HCT116 (cell line): ENCODE data around the gene C13orf46.

Source experiments
- EZH2 ChIP-seq: fragments of 200-600 bp; sonication (generic); IDR thresholded peaks from 2 replicates; pipeline ENCODE4 v1.6.1; 2017; ENCODE audit warnings: antibody characterized with exemption, mixed run types
- JUND ChIP-seq: IDR thresholded peaks from 2 replicates; pipeline ENCODE4 v1.6.1; 2012
- POLR2A ChIP-seq: IDR thresholded peaks from 2 replicates; pipeline ENCODE4 v1.7.0; 2011; ENCODE audit warnings: borderline replicate concordance; ENCODE audit not compliant: insufficient read depth, insufficient read length; ENCODE audit errors: extremely low read depth
- RAD21 ChIP-seq: IDR thresholded peaks from 2 replicates; pipeline ENCODE4 v1.6.1; 2012; ENCODE audit warnings: low read depth, mild to moderate bottlenecking
- REST ChIP-seq: IDR thresholded peaks from 2 replicates; pipeline ENCODE4 v1.6.1; 2012; ENCODE audit warnings: low read depth
- SP1 ChIP-seq: IDR thresholded peaks from 2 replicates; pipeline ENCODE4 v1.6.1; 2012; ENCODE audit warnings: low read depth
- TF ChIP-seq, protein P1 (sequence below), 3 experiments: fragments of 200-600 bp in 1 of 3; sonication (generic) in 1 of 3; IDR thresholded peaks in 2 of 3; conservative IDR thresholded peaks in 1 of 3; 2 replicates each; pipeline ENCODE4 v1.5.1; 2012 to 2017; ENCODE audit warnings: low read depth in 2 of 3, low read length in 2 of 3, antibody characterized with exemption in 1 of 3, borderline replicate concordance in 1 of 3, control low read depth in 1 of 3, mild to moderate bottlenecking in 1 of 3, mixed read lengths in 1 of 3, mixed run types in 1 of 3, moderate library complexity in 1 of 3; ENCODE audit not compliant: insufficient read depth in 1 of 3

GRCh38 chr13:113999618-113999910 lies 25.7 kb upstream of the C13orf46 start:
- TF ChIP-seq EZH2 (no peak), SP1 (no peak), JUND (no peak), REST (no peak), POLR2A (no peak), RAD21 (no peak)
- TF ChIP-seq, protein P1, sequence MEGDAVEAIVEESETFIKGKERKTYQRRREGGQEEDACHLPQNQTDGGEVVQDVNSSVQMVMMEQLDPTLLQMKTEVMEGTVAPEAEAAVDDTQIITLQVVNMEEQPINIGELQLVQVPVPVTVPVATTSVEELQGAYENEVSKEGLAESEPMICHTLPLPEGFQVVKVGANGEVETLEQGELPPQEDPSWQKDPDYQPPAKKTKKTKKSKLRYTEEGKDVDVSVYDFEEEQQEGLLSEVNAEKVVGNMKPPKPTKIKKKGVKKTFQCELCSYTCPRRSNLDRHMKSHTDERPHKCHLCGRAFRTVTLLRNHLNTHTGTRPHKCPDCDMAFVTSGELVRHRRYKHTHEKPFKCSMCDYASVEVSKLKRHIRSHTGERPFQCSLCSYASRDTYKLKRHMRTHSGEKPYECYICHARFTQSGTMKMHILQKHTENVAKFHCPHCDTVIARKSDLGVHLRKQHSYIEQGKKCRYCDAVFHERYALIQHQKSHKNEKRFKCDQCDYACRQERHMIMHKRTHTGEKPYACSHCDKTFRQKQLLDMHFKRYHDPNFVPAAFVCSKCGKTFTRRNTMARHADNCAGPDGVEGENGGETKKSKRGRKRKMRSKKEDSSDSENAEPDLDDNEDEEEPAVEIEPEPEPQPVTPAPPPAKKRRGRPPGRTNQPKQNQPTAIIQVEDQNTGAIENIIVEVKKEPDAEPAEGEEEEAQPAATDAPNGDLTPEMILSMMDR (IDR thresholded peaks at IDR 0.05 in 2 of 3, conservative IDR thresholded peaks at IDR 0.05 in 1 of 3; ENCODE audit: borderline replicate concordance in 1 of 3, insufficient read depth in 1 of 3, low read depth in 2 of 3, low read length in 2 of 3) = no peak
